Adrenal gland (tissue), 5 donors: ENCODE measurements around the gene CCL3.

Source experiments
- POLR2A ChIP-seq, 2 donors: fragments of 450-650 bp; IDR thresholded peaks; one replicate each; pipeline ENCODE4 v1.6.1; 2017; ENCODE audit warnings: antibody characterized with exemption in 2 of 2, mild to moderate bottlenecking in 2 of 2, moderate library complexity in 1 of 2
- TF ChIP-seq, protein P1 (sequence below), 6 experiments: fragments of 450-650 bp in 4 of 6; fragments of 200-600 bp in 2 of 6; sonication (generic) in 1 of 6; IDR thresholded peaks; 1 replicate in 5 of 6; 2 replicates in 1 of 6; pipeline versions ENCODE4 v1.5.1 to v1.8.0; 2016 to 2021; ENCODE audit warnings: antibody characterized with exemption in 6 of 6, mild to moderate bottlenecking in 2 of 6, moderate library complexity in 1 of 6
- donor health status: DM: no; HTN: no; CAD: no.

DNA sequence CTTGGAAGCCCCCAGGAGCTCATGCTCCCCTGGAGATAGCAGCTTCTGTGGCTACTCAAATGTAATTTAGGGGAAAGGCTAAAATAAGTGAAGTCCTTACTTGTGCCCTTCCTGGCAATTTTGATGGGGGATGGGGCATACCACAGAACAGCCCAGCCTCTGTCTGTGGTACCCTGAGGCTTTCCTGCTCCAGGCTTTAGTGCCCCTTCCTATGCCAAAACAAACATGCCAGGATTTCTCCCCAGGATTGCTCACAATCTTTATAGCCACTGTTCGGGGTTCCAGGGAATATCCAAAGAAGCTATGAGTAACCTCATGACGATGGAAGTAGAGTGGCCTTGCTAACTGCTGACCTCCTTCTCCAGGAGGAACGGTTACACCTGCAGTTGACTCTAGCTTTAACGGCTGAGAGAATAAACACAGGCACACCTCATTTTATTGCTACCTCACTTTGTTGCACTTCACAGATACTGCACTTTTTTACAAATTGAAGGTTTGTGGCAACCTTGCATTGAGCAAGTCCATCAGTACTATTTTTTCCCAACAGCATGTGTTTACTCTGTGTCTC is 38.6 kb upstream of the CCL3 start:
- TF ChIP-seq, protein P1, sequence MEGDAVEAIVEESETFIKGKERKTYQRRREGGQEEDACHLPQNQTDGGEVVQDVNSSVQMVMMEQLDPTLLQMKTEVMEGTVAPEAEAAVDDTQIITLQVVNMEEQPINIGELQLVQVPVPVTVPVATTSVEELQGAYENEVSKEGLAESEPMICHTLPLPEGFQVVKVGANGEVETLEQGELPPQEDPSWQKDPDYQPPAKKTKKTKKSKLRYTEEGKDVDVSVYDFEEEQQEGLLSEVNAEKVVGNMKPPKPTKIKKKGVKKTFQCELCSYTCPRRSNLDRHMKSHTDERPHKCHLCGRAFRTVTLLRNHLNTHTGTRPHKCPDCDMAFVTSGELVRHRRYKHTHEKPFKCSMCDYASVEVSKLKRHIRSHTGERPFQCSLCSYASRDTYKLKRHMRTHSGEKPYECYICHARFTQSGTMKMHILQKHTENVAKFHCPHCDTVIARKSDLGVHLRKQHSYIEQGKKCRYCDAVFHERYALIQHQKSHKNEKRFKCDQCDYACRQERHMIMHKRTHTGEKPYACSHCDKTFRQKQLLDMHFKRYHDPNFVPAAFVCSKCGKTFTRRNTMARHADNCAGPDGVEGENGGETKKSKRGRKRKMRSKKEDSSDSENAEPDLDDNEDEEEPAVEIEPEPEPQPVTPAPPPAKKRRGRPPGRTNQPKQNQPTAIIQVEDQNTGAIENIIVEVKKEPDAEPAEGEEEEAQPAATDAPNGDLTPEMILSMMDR (IDR thresholded peaks at IDR 0.05) = no peak
- TF ChIP-seq POLR2A (IDR thresholded peaks at IDR 0.05) = no peak
